SK-N-SH (cell line): Measurements from ENCODE around the gene U2AF1L4.

Source experiments
- EZH2phosphoT487 ChIP-seq: fragments of 200-600 bp; sonication (generic); IDR thresholded peaks from 2 replicates; pipeline ENCODE4 v1.6.1; 2017; ENCODE audit warnings: low read depth, mixed run types, mild to moderate bottlenecking, antibody characterized with exemption, moderate library complexity, borderline replicate concordance
- TF ChIP-seq, protein P1 (sequence below): fragments of 200-600 bp; sonication (generic); IDR thresholded peaks from 2 replicates; pipeline ENCODE4 v1.6.1; 2017; ENCODE audit warnings: antibody characterized with exemption, mild to moderate bottlenecking, moderate library complexity

DNA sequence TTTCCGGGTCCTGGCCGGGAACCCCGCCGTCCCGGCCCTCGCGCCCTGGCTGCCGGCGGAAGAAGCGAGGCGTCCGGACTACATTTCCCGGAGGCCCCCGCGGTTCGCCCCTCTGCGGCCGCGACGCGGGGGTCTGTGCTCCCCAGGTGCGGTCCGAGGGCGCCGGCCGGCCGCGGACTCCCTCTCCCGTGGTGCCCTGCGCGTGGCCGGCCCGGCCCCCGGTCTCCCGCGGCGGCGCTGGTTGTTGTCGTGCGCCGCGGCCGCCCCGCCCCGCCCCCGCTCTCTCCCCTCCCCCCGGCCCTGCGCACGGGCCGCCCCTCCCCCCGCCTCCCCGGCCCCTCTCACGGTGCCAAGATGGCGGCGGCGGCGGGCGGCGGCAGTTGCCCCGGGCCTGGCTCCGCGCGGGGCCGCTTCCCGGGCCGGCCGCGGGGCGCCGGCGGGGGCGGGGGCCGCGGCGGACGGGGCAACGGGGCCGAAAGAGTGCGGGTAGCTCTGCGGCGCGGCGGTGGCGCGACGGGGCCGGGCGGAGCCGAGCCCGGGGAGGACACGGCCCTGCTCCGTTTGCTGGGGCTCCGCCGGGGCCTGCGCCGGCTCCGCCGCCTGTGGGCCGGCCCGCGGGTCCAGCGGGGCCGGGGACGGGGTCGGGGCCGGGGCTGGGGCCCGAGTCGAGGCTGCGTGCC is 27.4 kb downstream of the U2AF1L4 start, which contains the start of gene KMT2B:
- TF ChIP-seq, protein P1, sequence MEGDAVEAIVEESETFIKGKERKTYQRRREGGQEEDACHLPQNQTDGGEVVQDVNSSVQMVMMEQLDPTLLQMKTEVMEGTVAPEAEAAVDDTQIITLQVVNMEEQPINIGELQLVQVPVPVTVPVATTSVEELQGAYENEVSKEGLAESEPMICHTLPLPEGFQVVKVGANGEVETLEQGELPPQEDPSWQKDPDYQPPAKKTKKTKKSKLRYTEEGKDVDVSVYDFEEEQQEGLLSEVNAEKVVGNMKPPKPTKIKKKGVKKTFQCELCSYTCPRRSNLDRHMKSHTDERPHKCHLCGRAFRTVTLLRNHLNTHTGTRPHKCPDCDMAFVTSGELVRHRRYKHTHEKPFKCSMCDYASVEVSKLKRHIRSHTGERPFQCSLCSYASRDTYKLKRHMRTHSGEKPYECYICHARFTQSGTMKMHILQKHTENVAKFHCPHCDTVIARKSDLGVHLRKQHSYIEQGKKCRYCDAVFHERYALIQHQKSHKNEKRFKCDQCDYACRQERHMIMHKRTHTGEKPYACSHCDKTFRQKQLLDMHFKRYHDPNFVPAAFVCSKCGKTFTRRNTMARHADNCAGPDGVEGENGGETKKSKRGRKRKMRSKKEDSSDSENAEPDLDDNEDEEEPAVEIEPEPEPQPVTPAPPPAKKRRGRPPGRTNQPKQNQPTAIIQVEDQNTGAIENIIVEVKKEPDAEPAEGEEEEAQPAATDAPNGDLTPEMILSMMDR, result no peak
- no peak for TF ChIP-seq EZH2phosphoT487
